Astrocyte (in vitro differentiated cells and primary cell): ENCODE results near the gene UBE2D2. TPM values are rescaled to one million over a fixed set of nuclear protein-coding genes. Genes with fewer than 3 reads are reported as not detected.
A peak's percentile ranks its signal among the peaks of the same experiment; 100 is the strongest.

Experiments used
- DNase-seq: peaks from one replicate; pipeline ENCODE4 v3.0.0-alpha.2; 2010; ENCODE audit warnings: low read depth
- FAIRE-seq: peaks from 2 replicates; lab custom pipeline; 2011; peaks lifted over from hg19 to GRCh38; lab: Jason Lieb, UNC
- H2AFZ ChIP-seq: 2 replicates; pipeline ENCODE4 v1.6.0; 2012; ENCODE audit warnings: low read depth, low read length, inconsistent platforms
- H3K27ac ChIP-seq: 2 replicates; pipeline ENCODE4 v1.5.1; 2011; ENCODE audit warnings: low read depth, low read length, inconsistent platforms
- H3K27me3 ChIP-seq: 2 replicates; pipeline ENCODE4 v1.6.0; 2011; ENCODE audit warnings: low read length, inconsistent platforms; ENCODE audit not compliant: insufficient read depth
- H3K36me3 ChIP-seq: 2 replicates; pipeline ENCODE4 v1.5.1; 2011; ENCODE audit warnings: low read length, inconsistent platforms; ENCODE audit not compliant: insufficient read depth
- H3K4me1 ChIP-seq: 2 replicates; pipeline ENCODE4 v1.5.1; 2011; ENCODE audit warnings: low read length, inconsistent platforms; ENCODE audit not compliant: insufficient read depth
- H3K4me2 ChIP-seq: 2 replicates; pipeline ENCODE4 v1.6.0; 2012; ENCODE audit warnings: low read length, inconsistent platforms
- H3K4me3 ChIP-seq: 2 replicates; pipeline ENCODE4 v1.5.1; 2011; ENCODE audit warnings: low read depth, mild to moderate bottlenecking, low read length, inconsistent platforms; ENCODE audit not compliant: insufficient read depth
- H3K79me2 ChIP-seq: 2 replicates; pipeline ENCODE4 v1.6.0; 2012; ENCODE audit warnings: mild to moderate bottlenecking, low read length, inconsistent platforms; ENCODE audit not compliant: insufficient read depth
- H3K9ac ChIP-seq: 2 replicates; pipeline ENCODE4 v1.6.0; 2012; ENCODE audit warnings: mild to moderate bottlenecking, low read length, inconsistent platforms
- H3K9me3 ChIP-seq: 2 replicates; pipeline ENCODE4 v1.5.1; 2012; ENCODE audit warnings: low read depth, mild to moderate bottlenecking, low read length, inconsistent platforms; ENCODE audit not compliant: insufficient read depth
- H4K20me1 ChIP-seq: 2 replicates; pipeline ENCODE4 v1.6.0; 2012; ENCODE audit warnings: low read length, inconsistent platforms; ENCODE audit not compliant: insufficient read depth
- H3K27ac Mint-ChIP-seq: one replicate; pipeline ENCODE4 v1.8.0; 2021; ENCODE audit warnings: mild to moderate bottlenecking, mixed read lengths; ENCODE audit not compliant: unreplicated experiment
- H3K27me3 Mint-ChIP-seq: one replicate; pipeline ENCODE4 v1.8.0; 2021; ENCODE audit warnings: low read depth, mixed read lengths; ENCODE audit not compliant: unreplicated experiment
- H3K36me3 Mint-ChIP-seq: one replicate; pipeline ENCODE4 v1.8.0; 2021; ENCODE audit warnings: low read depth, mixed read lengths; ENCODE audit not compliant: unreplicated experiment
- H3K4me1 Mint-ChIP-seq: one replicate; pipeline ENCODE4 v1.8.0; 2021; ENCODE audit warnings: low read depth, mixed read lengths; ENCODE audit not compliant: unreplicated experiment
- H3K4me3 Mint-ChIP-seq: one replicate; pipeline ENCODE4 v1.8.0; 2021; ENCODE audit warnings: mild to moderate bottlenecking, moderate library complexity, mixed read lengths; ENCODE audit not compliant: unreplicated experiment
- H3K9me3 Mint-ChIP-seq: one replicate; pipeline ENCODE4 v1.8.0; 2021; ENCODE audit warnings: mild to moderate bottlenecking, mixed read lengths; ENCODE audit not compliant: unreplicated experiment
- CTCF ChIP-seq: IDR thresholded peaks from 2 replicates; pipeline ENCODE4 v1.5.1; 2011; ENCODE audit warnings: low read depth, mild to moderate bottlenecking, inconsistent platforms, low read length, moderate library complexity; ENCODE audit not compliant: insufficient read depth
- EZH2 ChIP-seq: IDR thresholded peaks from 2 replicates; pipeline ENCODE4 v1.6.1; 2012; ENCODE audit warnings: mild to moderate bottlenecking, low read length, inconsistent platforms; ENCODE audit not compliant: insufficient read depth
- total RNA-seq: library from RNA; stranded (reverse); gene quantifications from 2 replicates; pipeline ENCODE4 v1.2.1, GENCODE V29; 2021

Gene UBE2D2
- total RNA-seq, 1 donor from 2014 or later: 169 TPM

- no peaks in the 10 kb centered on the region for H3K27me3 ChIP-seq
- no peaks in the 10 kb centered on the region for H3K9me3 ChIP-seq
- Mint-ChIP-seq H3K4me3 (peak overlapping the region; percentile 75), H3K4me1 (peaks cover 46% of the 10 kb centered on the region), H3K9me3 (no peaks in the 10 kb centered on the region), H3K27me3 (no peaks in the 10 kb centered on the region), H3K36me3 (peaks cover 3% of the 10 kb centered on the region), H3K27ac (peak overlapping the region; percentile 93)
- H3K4me2 ChIP-seq: peak overlapping the region; percentile 82
- H3K27ac ChIP-seq: peak overlapping the region; percentile 16
- H3K4me1 ChIP-seq: peaks cover 39% of the 10 kb centered on the region
- TF ChIP-seq CTCF: peak; percentile 56
- TF ChIP-seq EZH2: no peak
- H3K36me3 ChIP-seq: no peaks in the 10 kb centered on the region
- H3K9ac ChIP-seq: no peak overlapping the region
- H2AFZ ChIP-seq: no peak overlapping the region
- no peak overlapping the region for H3K4me3 ChIP-seq
- FAIRE-seq (no peak), DNase-seq (peak; percentile 92)
- H4K20me1 ChIP-seq: peaks cover 6% of the 10 kb centered on the region
- H3K79me2 ChIP-seq: peaks cover 2% of the 10 kb centered on the region
These were observed 74.6 kb downstream of the UBE2D2 start for GRCh38 chr5:139635606-139636206.

- H3K9me3 ChIP-seq: no peaks in the 10 kb centered on the region
- H3K4me1 Mint-ChIP-seq: peaks cover 45% of the 10 kb centered on the region
- peaks cover 6% of the 10 kb centered on the region for H4K20me1 ChIP-seq
- H3K79me2 ChIP-seq: peaks cover 2% of the 10 kb centered on the region
- FAIRE-seq (no peak), DNase-seq (no peak)
- H3K9me3 Mint-ChIP-seq: no peaks in the 10 kb centered on the region
- TF ChIP-seq CTCF: no peak
- TF ChIP-seq EZH2: no peak
- no peak overlapping the region for H3K4me3 ChIP-seq
- H3K36me3 Mint-ChIP-seq: peaks cover 3% of the 10 kb centered on the region
- H3K9ac ChIP-seq: peak overlapping the region; percentile 79
- peak overlapping the region; percentile 75 for H3K4me3 Mint-ChIP-seq
- no peaks in the 10 kb centered on the region for H3K36me3 ChIP-seq
- H3K27ac ChIP-seq: no peak overlapping the region
- H2AFZ ChIP-seq: no peak overlapping the region
- peak overlapping the region; percentile 82 for H3K4me2 ChIP-seq
- H3K27ac Mint-ChIP-seq: peak overlapping the region; percentile 93
- no peaks in the 10 kb centered on the region for H3K27me3 Mint-ChIP-seq
- peaks cover 39% of the 10 kb centered on the region for H3K4me1 ChIP-seq
- H3K27me3 ChIP-seq: no peaks in the 10 kb centered on the region
These were observed 75.2 kb downstream of the UBE2D2 start for GRCh38 chr5:139636207-139636792.

- Mint-ChIP-seq H3K36me3 (peaks cover 3% of the 10 kb centered on the region), H3K4me1 (peaks cover 52% of the 10 kb centered on the region), H3K9me3 (no peaks in the 10 kb centered on the region), H3K27ac (peak overlapping the region; percentile 93), H3K27me3 (no peaks in the 10 kb centered on the region), H3K4me3 (peak overlapping the region; percentile 66)
- Histone ChIP-seq H2AFZ (peak overlapping the region; percentile 38), H4K20me1 (peaks cover 6% of the 10 kb centered on the region), H3K36me3 (no peaks in the 10 kb centered on the region), H3K4me1 (peaks cover 39% of the 10 kb centered on the region), H3K4me3 (peak overlapping the region; percentile 41), H3K79me2 (peaks cover 2% of the 10 kb centered on the region), H3K27me3 (no peaks in the 10 kb centered on the region), H3K27ac (no peak overlapping the region), H3K9ac (peak overlapping the region; percentile 79), H3K4me2 (peak overlapping the region; percentile 82), H3K9me3 (no peaks in the 10 kb centered on the region)
- DNase-seq: peak; percentile 71
- TF ChIP-seq EZH2 (no peak), CTCF (no peak)
- FAIRE-seq: no peak
These were observed 75.9 kb downstream of the UBE2D2 start for GRCh38 chr5:139636975-139637408.
